GM18951 (cell line): ENCODE results near the gene SLITRK6.

Experiments
- POLR2A ChIP-seq: IDR thresholded peaks from 4 replicates; pipeline ENCODE4 v1.6.1; 2011; ENCODE audit warnings: mild to moderate bottlenecking; ENCODE audit not compliant: insufficient read length, insufficient read depth; ENCODE audit errors: extremely low read depth
- in situ Hi-C: fragments of 300-500 bp; cut with MboI; formaldehyde crosslinking; loops from one replicate; pipeline ENCODE4 v1.12.0; 2022; ENCODE audit warnings: low sequenced_read_pairs, mixed read lengths, inconsistent platforms; ENCODE audit not compliant: unreplicated experiment

The SLITRK6 gene, protein sequence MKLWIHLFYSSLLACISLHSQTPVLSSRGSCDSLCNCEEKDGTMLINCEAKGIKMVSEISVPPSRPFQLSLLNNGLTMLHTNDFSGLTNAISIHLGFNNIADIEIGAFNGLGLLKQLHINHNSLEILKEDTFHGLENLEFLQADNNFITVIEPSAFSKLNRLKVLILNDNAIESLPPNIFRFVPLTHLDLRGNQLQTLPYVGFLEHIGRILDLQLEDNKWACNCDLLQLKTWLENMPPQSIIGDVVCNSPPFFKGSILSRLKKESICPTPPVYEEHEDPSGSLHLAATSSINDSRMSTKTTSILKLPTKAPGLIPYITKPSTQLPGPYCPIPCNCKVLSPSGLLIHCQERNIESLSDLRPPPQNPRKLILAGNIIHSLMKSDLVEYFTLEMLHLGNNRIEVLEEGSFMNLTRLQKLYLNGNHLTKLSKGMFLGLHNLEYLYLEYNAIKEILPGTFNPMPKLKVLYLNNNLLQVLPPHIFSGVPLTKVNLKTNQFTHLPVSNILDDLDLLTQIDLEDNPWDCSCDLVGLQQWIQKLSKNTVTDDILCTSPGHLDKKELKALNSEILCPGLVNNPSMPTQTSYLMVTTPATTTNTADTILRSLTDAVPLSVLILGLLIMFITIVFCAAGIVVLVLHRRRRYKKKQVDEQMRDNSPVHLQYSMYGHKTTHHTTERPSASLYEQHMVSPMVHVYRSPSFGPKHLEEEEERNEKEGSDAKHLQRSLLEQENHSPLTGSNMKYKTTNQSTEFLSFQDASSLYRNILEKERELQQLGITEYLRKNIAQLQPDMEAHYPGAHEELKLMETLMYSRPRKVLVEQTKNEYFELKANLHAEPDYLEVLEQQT

DNA sequence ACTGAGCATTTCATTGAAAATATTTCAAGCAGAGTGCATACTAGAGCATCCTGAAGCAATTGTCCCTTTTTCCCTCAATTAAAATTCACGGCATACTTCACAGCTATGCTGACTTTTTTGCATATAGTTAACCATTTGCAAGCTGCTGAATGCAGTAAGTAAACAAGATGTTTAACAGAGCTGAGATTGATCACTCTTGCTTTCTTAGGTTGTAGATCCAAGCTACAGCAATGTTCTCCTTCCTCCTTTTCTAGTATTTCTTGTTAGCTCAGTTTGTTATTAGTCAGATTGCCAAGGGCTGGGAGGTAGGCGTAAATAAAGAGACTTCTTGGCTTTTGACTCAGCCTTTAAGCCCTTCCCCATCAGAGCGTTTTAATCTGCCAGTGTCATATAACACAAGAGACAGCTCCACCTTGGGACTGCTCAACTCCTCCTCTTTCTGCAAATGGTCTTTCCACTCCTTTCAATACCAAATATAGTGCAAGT, at the start of gene SLITRK6:
TSS of gene SLITRK6 (minus strand) at position 323 of the 486 bp plus-strand sequence. CDS start 2,911 bp downstream, outside the sequence.
- no peak for TF ChIP-seq POLR2A
- in situ Hi-C loops = no loop called here

DNA sequence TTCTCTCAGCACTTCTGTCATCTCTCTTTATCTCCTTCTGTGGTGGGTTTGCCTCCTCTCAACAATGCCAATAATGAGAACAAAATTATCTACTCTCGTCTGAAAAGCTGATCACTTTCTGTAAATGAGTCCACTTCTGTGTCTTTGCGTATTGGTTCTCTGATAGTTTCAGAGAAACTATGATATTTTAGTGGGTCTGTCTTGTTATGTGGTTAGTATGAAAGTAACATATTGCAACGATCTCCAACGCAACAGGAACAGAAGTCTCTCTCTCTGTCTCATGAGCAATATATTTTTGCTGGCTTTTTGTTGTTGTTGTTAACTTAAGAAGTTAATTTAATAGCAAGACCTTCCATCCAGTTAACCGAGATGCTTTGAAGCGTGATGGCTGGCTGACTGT, 47.8 kb upstream of the SLITRK6 start:
- no peak for TF ChIP-seq POLR2A

DNA sequence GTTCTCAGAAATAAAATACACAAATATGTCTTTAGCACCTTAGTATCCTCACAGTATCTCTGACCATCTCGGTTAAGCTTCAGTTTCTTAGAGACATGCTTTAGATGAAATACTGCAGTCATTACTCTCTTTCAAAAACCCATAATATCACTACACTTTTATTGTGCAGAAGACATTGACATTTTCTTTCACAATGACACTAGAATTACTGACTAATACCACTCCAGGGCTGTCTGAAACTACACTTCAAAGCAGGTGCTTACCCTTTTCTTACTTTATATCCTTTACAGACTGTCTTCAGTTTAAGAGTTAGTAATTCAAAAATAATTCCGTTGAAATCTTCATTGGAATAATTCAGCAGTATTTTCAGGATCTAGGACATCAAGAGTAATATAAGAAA, 42.2 kb upstream of the SLITRK6 start:
- no peak for TF ChIP-seq POLR2A
- in situ Hi-C loops = no loop called here

More for the DNA sequence above, 47.8 kb upstream of the SLITRK6 start:
- in situ Hi-C loops = no loop called here

DNA sequence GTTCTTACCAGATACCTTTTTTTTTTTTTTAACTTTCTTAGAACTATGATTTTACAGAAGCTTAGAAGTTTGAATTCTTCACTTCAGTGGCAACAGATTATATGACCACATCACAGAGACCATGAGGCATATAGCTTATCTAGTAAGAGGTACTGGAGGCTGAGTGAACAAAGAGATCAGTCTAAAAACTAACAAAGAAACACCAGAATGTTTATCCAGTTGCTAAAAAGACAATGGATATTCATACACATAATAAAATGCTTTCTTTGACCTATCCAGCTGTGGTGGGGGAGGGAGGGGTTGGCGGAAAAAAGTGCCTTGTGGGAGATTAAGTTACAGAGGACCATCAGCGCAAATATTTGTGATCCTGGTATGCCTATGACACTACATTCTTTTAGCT, 34.7 kb upstream of the SLITRK6 start:
- no peak for TF ChIP-seq POLR2A

DNA sequence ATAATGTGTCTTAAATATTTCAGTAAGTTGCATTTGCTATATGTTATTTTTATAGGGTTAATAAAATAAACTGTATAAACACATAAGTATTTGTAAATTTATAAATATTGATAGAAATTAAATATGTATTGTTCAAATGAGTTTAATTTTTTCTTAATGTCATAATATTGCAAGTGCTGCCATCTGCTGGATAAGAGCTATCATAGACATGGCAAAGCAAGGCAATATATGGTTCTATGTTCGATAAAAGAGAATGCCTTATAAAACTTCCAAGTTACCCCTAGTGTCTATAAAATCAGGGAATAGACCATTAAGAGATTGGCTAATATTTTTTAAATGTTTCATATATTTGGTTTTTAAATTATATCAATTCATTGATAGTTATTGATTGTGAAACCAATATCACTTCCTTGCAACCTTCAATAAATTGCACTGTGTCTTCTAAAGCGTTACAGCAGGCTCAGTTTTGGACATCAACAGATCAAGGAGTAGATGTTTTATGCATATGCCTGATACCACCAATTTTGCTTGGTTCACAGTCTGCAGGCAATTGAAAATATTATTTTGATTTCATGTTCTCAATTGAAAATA, 29.0 kb upstream of the SLITRK6 start:
- in situ Hi-C loops = no loop called here
- no peak for TF ChIP-seq POLR2A

More for the DNA sequence above, 34.7 kb upstream of the SLITRK6 start:
- in situ Hi-C loops = no loop called here

DNA sequence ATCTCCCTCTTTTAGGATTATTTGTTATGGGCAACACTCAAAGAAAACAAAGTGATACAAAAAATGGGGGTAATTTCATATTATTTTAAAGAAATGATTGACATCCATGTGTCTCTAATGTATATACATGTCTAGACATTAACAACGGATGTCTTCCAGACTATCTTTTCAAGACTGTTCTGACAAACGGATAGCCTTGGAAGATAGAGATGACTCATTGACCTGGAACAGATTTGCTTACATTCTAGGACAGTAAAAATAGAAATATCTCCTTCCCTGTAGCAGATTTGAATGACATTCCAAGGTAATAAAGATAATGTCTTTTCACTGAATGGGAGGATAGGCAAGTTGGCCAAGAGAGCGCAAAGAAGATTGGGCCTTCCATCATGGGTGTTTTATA, 26.2 kb upstream of the SLITRK6 start:
- TF ChIP-seq POLR2A = no peak
- in situ Hi-C loops = no loop called here

DNA sequence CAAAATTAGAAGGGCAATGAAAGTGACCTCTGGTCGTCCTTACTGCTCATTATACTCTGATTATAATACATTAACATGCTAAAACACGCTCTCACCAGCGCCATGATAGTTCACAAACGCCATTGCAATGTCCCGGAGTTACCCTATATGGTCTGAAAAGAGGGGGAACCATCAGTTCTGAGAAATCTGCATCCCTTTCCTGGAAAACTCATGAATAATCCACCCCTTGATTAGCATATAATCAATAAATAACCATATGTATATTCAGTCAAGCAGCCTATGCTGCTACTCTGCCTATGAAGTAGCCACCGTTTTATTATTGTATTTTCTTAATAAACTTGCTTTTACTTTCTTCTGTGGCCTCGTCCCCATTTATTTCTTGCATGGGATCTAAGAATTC, 24.6 kb upstream of the SLITRK6 start:
- no peak for TF ChIP-seq POLR2A
- in situ Hi-C loops = no loop called here

DNA sequence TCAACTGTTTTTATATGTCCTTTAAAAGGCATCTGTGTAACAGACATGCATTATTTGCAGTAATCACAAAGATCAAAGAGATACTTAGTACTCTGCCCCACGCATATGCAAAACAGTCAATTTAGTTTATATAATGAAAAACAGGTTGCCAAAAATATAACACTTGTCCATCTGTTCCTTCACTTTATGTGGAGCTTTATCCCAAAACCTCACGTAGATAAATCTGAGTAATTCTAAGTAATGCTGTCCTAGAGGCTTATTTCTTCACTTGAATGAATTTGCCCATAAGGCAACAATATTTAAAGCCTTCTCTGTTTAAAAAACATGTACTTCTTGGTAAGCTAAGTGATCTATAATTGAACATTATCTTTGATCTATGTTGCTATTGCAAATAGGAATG, 20.3 kb upstream of the SLITRK6 start:
- in situ Hi-C loops = no loop called here
- no peak for TF ChIP-seq POLR2A

DNA sequence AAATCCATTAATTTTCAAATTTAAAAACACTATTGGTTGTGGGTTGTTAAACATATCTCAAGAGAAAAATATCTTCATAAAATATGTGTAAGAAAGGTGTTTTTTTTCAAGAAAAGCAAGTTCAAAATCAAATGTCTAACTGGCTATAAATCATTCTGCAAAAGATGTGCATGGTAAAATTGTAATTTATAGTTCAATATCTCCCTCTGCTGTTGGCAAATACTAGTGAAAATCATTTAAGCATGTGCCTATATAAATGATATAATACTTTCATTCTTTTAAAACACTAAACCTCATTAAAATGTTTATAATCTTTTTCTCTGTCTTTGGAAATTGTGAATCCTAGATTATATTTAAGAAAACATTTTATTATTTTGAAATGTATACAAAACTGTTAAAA, 17.2 kb upstream of the SLITRK6 start:
- no peak for TF ChIP-seq POLR2A
- in situ Hi-C loops = no loop called here

DNA sequence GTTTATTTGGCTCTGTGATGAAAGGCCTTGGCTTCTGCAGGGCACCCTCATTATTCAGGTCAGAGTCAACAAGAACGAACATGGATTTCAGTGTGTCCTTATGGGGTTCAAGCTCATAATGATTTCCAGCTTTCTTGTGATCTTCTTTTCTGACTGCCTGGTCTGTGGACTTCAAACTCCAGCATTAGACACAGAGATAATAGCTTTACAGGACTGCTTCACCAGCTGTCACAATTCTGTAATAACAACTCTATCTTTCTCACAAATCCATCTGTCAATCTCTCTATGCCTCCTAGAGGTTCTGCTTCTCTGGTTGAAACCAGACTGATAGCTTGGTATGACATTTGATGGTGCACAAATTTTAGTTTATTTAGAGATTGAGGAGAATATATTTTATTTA, 13.1 kb upstream of the SLITRK6 start:
- in situ Hi-C loops = no loop called here
- no peak for TF ChIP-seq POLR2A

DNA sequence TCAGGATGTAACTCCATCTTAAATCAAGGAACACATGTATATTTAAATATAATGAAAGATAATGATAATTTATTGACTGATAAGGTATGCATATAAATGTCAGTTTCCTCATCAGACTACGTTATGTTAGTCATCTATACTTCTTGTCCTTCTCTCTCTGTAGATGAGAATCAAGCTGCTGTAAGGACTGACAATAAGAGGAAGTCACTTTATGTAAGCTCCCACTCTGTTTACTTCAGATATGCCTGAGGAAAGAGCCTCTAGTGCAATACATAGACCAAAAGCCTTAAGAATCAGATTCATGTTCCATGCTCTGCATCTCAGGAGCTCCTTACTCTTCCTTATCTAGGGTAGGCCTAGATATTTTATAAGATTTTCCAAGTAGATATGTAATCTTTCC, 9.6 kb upstream of the SLITRK6 start:
- no peak for TF ChIP-seq POLR2A
- in situ Hi-C loops = loop anchor here (10.0 kb wide), 1 partner anchor 914 kb away; no protein-coding TSS in a partner anchor

DNA sequence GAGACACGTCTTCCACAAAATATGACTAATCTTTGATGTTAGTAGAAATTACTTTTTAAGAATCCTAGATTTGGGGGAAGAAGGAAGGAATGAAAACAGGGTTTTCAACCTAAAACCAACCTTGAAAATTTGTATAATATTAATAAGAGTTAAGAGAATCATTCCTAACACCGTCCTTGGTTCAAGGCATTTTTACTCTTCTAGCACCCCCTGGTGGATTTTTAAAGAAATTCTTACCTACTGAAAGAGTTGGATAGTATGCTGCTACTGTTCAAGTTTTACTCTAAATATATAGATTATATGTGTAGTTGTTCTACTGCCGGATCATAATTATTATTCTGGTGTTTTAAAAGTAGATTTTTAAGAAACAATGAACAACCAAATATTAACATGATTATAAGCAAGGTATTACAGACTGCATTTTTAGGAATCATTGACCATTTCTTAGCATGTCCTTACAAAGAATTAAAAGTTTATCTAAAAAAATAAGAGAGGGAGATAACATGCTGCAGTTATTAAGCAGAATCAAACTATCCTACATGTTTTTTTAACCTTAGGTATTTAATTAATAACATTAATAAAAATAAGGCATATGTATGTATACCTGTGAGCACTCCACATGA, 7.4 kb upstream of the SLITRK6 start:
- in situ Hi-C loops = loop anchor here (10.0 kb wide), 1 partner anchor 912 kb away; no protein-coding TSS in a partner anchor
- no peak for TF ChIP-seq POLR2A

DNA sequence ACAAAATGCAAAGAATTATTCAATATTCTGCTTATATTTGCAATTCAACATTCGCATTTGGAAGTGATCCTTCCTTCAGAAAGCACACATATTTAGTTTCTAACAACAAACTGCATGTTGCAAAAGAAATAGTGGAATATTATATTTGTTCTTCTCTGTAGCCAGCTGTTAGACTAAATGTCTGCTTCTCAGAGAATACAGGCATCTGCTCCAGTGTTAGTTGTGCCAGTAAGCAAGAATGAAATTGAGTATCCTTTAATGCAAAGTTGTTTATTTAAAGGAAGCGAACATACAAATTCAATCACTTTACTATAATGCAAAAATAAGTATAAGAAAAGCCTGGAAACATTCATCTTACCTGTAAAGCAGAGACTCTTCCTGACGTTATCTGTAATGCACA, 663 bp downstream of the SLITRK6 start:
- TF ChIP-seq POLR2A = no peak
- in situ Hi-C loops = no loop called here
